NCI-H526 (cell line): ENCODE results near the gene AURKAIP1.
A peak's percentile ranks its signal among the peaks of the same experiment; 100 is the strongest.
"Not testable (repeated sequence)": the region's sequence is repeated elsewhere in the genome, so short reads cannot be mapped to it uniquely, and the experiment has no call there.

Experiments used
- DNase-seq, 2 experiments: peaks; one replicate each; lab custom pipeline; 2025; lab: John Stamatoyannopoulos, UW

AURKAIP1 gene

GRCh38 chr1:1374929-1375662 lies at the start of gene AURKAIP1:
TSS of gene AURKAIP1 (minus strand) at chr1:1375207. CDS start at chr1:1374756, 451 bp downstream.
- peak; percentile 99 to 100 for DNase-seq

DNA sequence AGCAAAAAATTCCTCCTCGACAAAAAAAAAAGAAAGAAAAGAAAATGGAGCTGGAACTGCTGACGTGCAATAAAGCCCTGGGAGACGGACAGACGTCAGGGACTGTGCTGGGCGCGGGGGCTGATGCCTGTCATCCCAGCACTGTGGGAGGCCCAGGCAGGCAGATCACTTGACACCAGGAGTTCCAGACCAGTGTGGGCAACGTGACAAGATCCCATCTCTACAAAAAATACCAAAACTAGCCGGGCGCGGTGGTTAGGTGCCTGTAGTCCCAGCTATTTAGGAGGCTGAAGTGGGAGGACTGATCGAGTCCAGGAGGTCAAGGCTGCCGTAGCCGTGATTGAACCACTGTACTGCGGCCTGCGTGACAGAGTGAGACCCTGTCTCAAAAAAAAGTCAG lies 49.7 kb upstream of the AURKAIP1 start:
- no peak for DNase-seq

GRCh38 chr1:1423245-1423597 lies 48.2 kb upstream of the AURKAIP1 start:
- DNase-seq, result no peak

GRCh38 chr1:1422465-1423244 lies 47.6 kb upstream of the AURKAIP1 start:
- DNase-seq, result no peak

DNA sequence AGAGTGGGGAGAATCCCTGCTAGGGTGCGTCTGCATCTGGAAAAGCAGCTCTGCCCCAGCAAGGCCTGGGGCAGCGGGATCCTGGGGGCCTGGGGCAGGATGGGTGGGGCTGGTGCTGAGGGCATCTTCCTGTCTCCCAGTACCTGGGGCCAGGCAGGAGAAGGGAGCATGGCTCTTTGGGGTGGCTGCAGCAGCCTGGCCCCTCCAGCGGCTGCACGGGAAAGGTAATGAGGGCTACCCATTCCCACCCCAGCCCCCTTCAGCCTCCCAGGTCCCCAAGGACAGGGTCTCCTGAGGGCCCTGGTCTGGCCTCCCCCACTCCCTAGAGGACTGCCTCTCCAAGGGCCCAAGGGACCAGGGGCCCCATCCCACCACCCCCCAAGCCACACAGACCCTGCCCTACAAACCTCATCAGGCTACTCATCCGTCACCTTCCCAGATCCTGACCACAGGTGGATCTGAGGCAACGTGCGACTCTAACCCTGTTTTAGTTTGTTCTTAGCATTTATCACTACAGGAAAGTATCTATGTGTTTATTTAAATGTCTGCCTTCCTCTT lies 47.0 kb upstream of the AURKAIP1 start:
- DNase-seq, result no peak

- peak; percentile 68 to 89 for DNase-seq
Observed at GRCh38 chr1:1421147-1421906, 46.3 kb upstream of the AURKAIP1 start, which contains the start of gene ANKRD65. TSS of gene ANKRD65 (minus strand) at chr1:1421276. CDS start at chr1:1421005, 271 bp downstream.

GRCh38 chr1:1420654-1421141 lies 45.7 kb upstream of the AURKAIP1 start:
- DNase-seq, result no peak

GRCh38 chr1:1419813-1420653 lies 45.0 kb upstream of the AURKAIP1 start:
- no peak for DNase-seq

- DNase-seq, result peak in 1 of 2 experiments; percentile 68
Observed at GRCh38 chr1:1419363-1419812, 44.4 kb upstream of the AURKAIP1 start.

GRCh38 chr1:1418464-1419362 lies 43.7 kb upstream of the AURKAIP1 start:
- DNase-seq, result no peak

- DNase-seq, result not testable (repeated sequence)
Observed at GRCh38 chr1:1417825-1418463, 42.9 kb upstream of the AURKAIP1 start.

DNA sequence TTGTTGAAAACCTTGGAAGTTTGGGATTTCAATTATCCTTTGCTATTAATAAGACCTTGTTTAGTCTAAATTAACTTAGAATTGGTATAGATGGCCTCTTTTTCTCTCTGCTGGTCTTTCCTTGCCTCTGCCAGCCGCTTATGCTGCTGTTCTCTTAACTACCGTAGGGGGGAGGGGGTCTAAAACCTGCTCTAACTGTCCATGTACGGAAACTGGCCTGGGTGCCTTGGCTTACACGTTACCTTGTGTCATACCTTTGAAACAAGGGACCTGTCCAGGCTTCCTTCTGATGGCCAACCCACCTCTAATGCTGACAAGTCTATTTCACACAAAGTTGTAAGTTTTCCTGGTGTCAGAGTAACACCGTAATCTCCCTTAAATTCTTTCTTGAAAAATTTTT lies 42.4 kb upstream of the AURKAIP1 start:
- peak; percentile 60 to 86 for DNase-seq

- no peak for DNase-seq
Observed at GRCh38 chr1:1415751-1416150, 40.7 kb upstream of the AURKAIP1 start.

- DNase-seq, result not testable (repeated sequence)
Observed at GRCh38 chr1:1412311-1412902, 37.4 kb upstream of the AURKAIP1 start.

GRCh38 chr1:1411626-1412025 lies 36.6 kb upstream of the AURKAIP1 start:
- DNase-seq, result no peak

- DNase-seq, result not testable (repeated sequence)
Observed at GRCh38 chr1:1410238-1410637, 35.2 kb upstream of the AURKAIP1 start.

- DNase-seq, result no peak
Observed at GRCh38 chr1:1407636-1408318, 32.8 kb upstream of the AURKAIP1 start.
